ENCODE results near the gene GOSR2. TPM values are rescaled to one million over a fixed set of nuclear protein-coding genes. Genes with fewer than 3 reads are reported as not detected.

The GOSR2 gene
- polyA plus RNA-seq, 1 donor from 2014 or later = 41.4 TPM

DNA sequence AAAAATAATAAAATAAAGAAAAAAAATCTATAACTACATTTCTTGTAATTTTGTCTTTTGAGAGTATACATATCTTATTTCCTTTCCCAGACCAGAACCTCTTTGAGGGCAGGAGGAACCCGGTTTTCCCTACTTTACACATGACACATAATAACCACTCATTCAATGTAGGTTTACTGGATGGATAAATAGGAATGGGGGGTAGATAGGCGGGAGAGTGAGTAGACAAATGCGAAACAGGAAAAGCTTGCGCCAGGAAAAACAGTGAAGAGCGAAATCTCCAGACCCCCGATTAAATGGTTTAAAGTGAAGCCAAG, 515 bp upstream of the GOSR2 start:
- H3K36me3 ChIP-seq (ENCODE audit: insufficient read depth, low read length) = no peaks in the 10 kb centered on the region
- no peaks in the 10 kb centered on the region for H3K27me3 ChIP-seq (ENCODE audit: insufficient read depth, low read depth, low read length)
- peak overlapping the region; percentile 97 for H2AFZ ChIP-seq (ENCODE audit: low read depth, low read length)
- peak overlapping the region; percentile 86 for H3K9ac ChIP-seq (ENCODE audit: low read length)
- H3K27ac ChIP-seq (ENCODE audit: low read length) = peak overlapping the region; percentile 98
- no peaks in the 10 kb centered on the region for H3F3A ChIP-seq (ENCODE audit: insufficient read depth, low read length, poor library complexity, severe bottlenecking)
- no peaks in the 10 kb centered on the region for H3K9me3 ChIP-seq (ENCODE audit: low read length)
- no peaks in the 10 kb centered on the region for H4K20me1 ChIP-seq (ENCODE audit: insufficient read depth)
- no peaks in the 10 kb centered on the region for H3K9me2 ChIP-seq (ENCODE audit: insufficient read depth, low read length)
- peak overlapping the region; percentile 98 for H3K4me3 ChIP-seq (ENCODE audit: low read length)
- peak overlapping the region; percentile 80 for H3K4me2 ChIP-seq (ENCODE audit: low read length)
- TF ChIP-seq SMC3 (conservative IDR thresholded peaks at IDR 0.05; ENCODE audit: poor library complexity) = no peak
- no peak for TF ChIP-seq TAF1 (IDR thresholded peaks at IDR 0.05; ENCODE audit: low read depth)
- no peak for TF ChIP-seq POLR2AphosphoS5 (IDR thresholded peaks at IDR 0.05)
- no peak for TF ChIP-seq EP300 (conservative IDR thresholded peaks at IDR 0.05; ENCODE audit: poor library complexity, severe bottlenecking)
- TF ChIP-seq CTCF (IDR thresholded peaks at IDR 0.05; ENCODE audit: poor library complexity, severe bottlenecking) = no peak
- no peak for TF ChIP-seq EZH2 (IDR thresholded peaks at IDR 0.05; ENCODE audit: borderline replicate concordance, insufficient read depth, low read length, poor library complexity, severe bottlenecking)
- no peak for TF ChIP-seq MXI1 (conservative IDR thresholded peaks at IDR 0.05; ENCODE audit: poor library complexity, severe bottlenecking)
- TF ChIP-seq RAD21 (conservative IDR thresholded peaks at IDR 0.05) = no peak
- no peak for TF ChIP-seq REST (IDR thresholded peaks at IDR 0.05; ENCODE audit: borderline replicate concordance)
- peaks cover 44% of the 10 kb centered on the region for H3K79me2 ChIP-seq (replicated peaks; ENCODE audit: insufficient read depth, low read length)

- Histone ChIP-seq H3K4me3 (ENCODE audit: low read length) (no peak overlapping the region), H3K36me3 (ENCODE audit: insufficient read depth, low read length) (no peaks in the 10 kb centered on the region), H3K79me2 (replicated peaks; ENCODE audit: insufficient read depth, low read length) (peaks cover 49% of the 10 kb centered on the region), H2AFZ (ENCODE audit: low read depth, low read length) (no peak overlapping the region), H3K27ac (ENCODE audit: low read length) (no peak overlapping the region), H3K9me2 (ENCODE audit: insufficient read depth, low read length) (no peaks in the 10 kb centered on the region), H3K27me3 (ENCODE audit: insufficient read depth, low read depth, low read length) (no peaks in the 10 kb centered on the region), H3K9ac (ENCODE audit: low read length) (no peak overlapping the region), H4K20me1 (ENCODE audit: insufficient read depth) (no peaks in the 10 kb centered on the region), H3K4me2 (ENCODE audit: low read length) (no peak overlapping the region), H3F3A (ENCODE audit: insufficient read depth, low read length, poor library complexity, severe bottlenecking) (no peaks in the 10 kb centered on the region), H3K9me3 (ENCODE audit: low read length) (no peaks in the 10 kb centered on the region)
- TF ChIP-seq SMC3 (conservative IDR thresholded peaks at IDR 0.05; ENCODE audit: poor library complexity) = no peak
- no peak for TF ChIP-seq CTCF (IDR thresholded peaks at IDR 0.05; ENCODE audit: poor library complexity, severe bottlenecking)
- TF ChIP-seq EP300 (conservative IDR thresholded peaks at IDR 0.05; ENCODE audit: poor library complexity, severe bottlenecking) = no peak
- TF ChIP-seq POLR2AphosphoS5 (IDR thresholded peaks at IDR 0.05) = no peak
- no peak for TF ChIP-seq EZH2 (IDR thresholded peaks at IDR 0.05; ENCODE audit: borderline replicate concordance, insufficient read depth, low read length, poor library complexity, severe bottlenecking)
- no peak for TF ChIP-seq MXI1 (conservative IDR thresholded peaks at IDR 0.05; ENCODE audit: poor library complexity, severe bottlenecking)
- TF ChIP-seq TAF1 (IDR thresholded peaks at IDR 0.05; ENCODE audit: low read depth) = no peak
- no peak for TF ChIP-seq REST (IDR thresholded peaks at IDR 0.05; ENCODE audit: borderline replicate concordance)
- TF ChIP-seq RAD21 (conservative IDR thresholded peaks at IDR 0.05) = no peak
Observed at GRCh38 chr17:46925185-46925868, 2.4 kb downstream of the GOSR2 start.

Measured in neural cell (in vitro differentiated cells).